Mesodermal cell (in vitro differentiated cells): ENCODE results near the gene ZNF490.
"Not testable (repeated sequence)": the region's sequence is repeated elsewhere in the genome, so short reads cannot be mapped to it uniquely, and the experiment has no call there.

ENCODE experiments used
- H3K27ac ChIP-seq: 2 replicates; pipeline ENCODE4 v1.7.0; 2013; ENCODE audit warnings: mild to moderate bottlenecking, low read depth, low read length, moderate library complexity; ENCODE audit not compliant: severe bottlenecking
- H3K36me3 ChIP-seq: 2 replicates; pipeline ENCODE4 v1.7.1; 2013; ENCODE audit warnings: mild to moderate bottlenecking, low read length, moderate library complexity; ENCODE audit not compliant: control insufficient read depth, insufficient read depth
- H3K4me1 ChIP-seq: one replicate; pipeline ENCODE4 v1.7.1; 2013; ENCODE audit warnings: mild to moderate bottlenecking, low read length; ENCODE audit not compliant: insufficient read depth, control insufficient read depth, poor library complexity, severe bottlenecking
- H3K4me3 ChIP-seq: 2 replicates; pipeline ENCODE4 v1.7.0; 2013; ENCODE audit warnings: low read length, control low read depth, mild to moderate bottlenecking; ENCODE audit not compliant: insufficient read depth, poor library complexity, severe bottlenecking; ENCODE audit errors: extremely low read depth
- H3K9me3 ChIP-seq: 2 replicates; pipeline ENCODE4 v1.7.1; 2013; ENCODE audit warnings: mild to moderate bottlenecking, low read length, moderate library complexity; ENCODE audit not compliant: control insufficient read depth
- WGBS, 2 experiments: methylation state at CpG; one replicate each; pipeline ENCODE4 v1.1.5; 2013; ENCODE audit warnings: missing lambda C conversion rate in 2 of 2; ENCODE audit not compliant: insufficient coverage in 2 of 2; 5-methylcytosine and 5-hydroxymethylcytosine counted together

The ZNF490 gene

GRCh38 chr19:12621253-12622024 lies 10.8 kb upstream of the ZNF490 start:
- H3K4me3 ChIP-seq, H3K27ac ChIP-seq, H3K4me1 ChIP-seq: not testable (repeated sequence)
- Histone ChIP-seq H3K9me3 (peaks cover 14% of the 10 kb centered on the region), H3K36me3 (peaks cover 82% of the 10 kb centered on the region)
- WGBS, 2 experiments = 95 to 97% methylated on average over 7 of the region's 26 CpGs

- Histone ChIP-seq H3K4me3 (no peak overlapping the region), H3K36me3 (peaks cover 77% of the 10 kb centered on the region), H3K9me3 (peaks cover 9% of the 10 kb centered on the region), H3K27ac (no peak overlapping the region), H3K4me1 (no peaks in the 10 kb centered on the region)
- WGBS, 2 experiments = 96 to 100% methylated on average over 1 to 4 of the region's 4 CpGs
Observed at GRCh38 chr19:12617646-12618045, 7.0 kb upstream of the ZNF490 start.

GRCh38 chr19:12611361-12611699 lies 717 bp upstream of the ZNF490 start:
- WGBS, 2 experiments = 0 to 1% methylated on average over 5 to 8 of the region's 10 CpGs
- Histone ChIP-seq H3K27ac (peak overlapping the region; percentile 98), H3K4me3 (peak overlapping the region; percentile 95), H3K36me3 (peaks cover 59% of the 10 kb centered on the region), H3K4me1 (no peaks in the 10 kb centered on the region), H3K9me3 (no peaks in the 10 kb centered on the region)

GRCh38 chr19:12607631-12608030 lies 3.0 kb downstream of the ZNF490 start:
- 100% methylated on average over 2 to 3 of the region's 3 CpGs for WGBS, 2 experiments
- peaks cover 53% of the 10 kb centered on the region for H3K36me3 ChIP-seq
- H3K4me3 ChIP-seq = no peak overlapping the region
- H3K9me3 ChIP-seq = no peaks in the 10 kb centered on the region
- H3K27ac ChIP-seq = no peak overlapping the region
- H3K4me1 ChIP-seq = no peaks in the 10 kb centered on the region

- 100% methylated on average over 1 of the region's 1 CpG; no CpG with 5 or more reads in 1 of the 2 experiments for WGBS, 2 experiments
- no peaks in the 10 kb centered on the region for H3K9me3 ChIP-seq
Observed at GRCh38 chr19:12606796-12607195, 3.8 kb downstream of the ZNF490 start.

GRCh38 chr19:12603714-12604113 lies 6.9 kb downstream of the ZNF490 start:
- H3K27ac ChIP-seq = no peak overlapping the region
- peaks cover 65% of the 10 kb centered on the region for H3K36me3 ChIP-seq
- 100% methylated on average over 1 of the region's 1 CpG for WGBS, 2 experiments
- H3K4me1 ChIP-seq = no peaks in the 10 kb centered on the region
- H3K9me3 ChIP-seq = no peaks in the 10 kb centered on the region
- no peak overlapping the region for H3K4me3 ChIP-seq

More at GRCh38 chr19:12606796-12607195, 3.8 kb downstream of the ZNF490 start:
- no peaks in the 10 kb centered on the region for H3K4me1 ChIP-seq
- no peak overlapping the region for H3K4me3 ChIP-seq
- H3K36me3 ChIP-seq = peaks cover 55% of the 10 kb centered on the region
- H3K27ac ChIP-seq = no peak overlapping the region

GRCh38 chr19:12597594-12597993 lies 13.0 kb downstream of the ZNF490 start:
- WGBS, 2 experiments = 94 to 97% methylated on average over 5 to 8 of the region's 11 CpGs
- no peaks in the 10 kb centered on the region for H3K9me3 ChIP-seq
- H3K36me3 ChIP-seq = peaks cover 34% of the 10 kb centered on the region
- H3K4me1 ChIP-seq = no peaks in the 10 kb centered on the region
- no peak overlapping the region for H3K4me3 ChIP-seq
- no peak overlapping the region for H3K27ac ChIP-seq

- H3K36me3 ChIP-seq = peaks cover 29% of the 10 kb centered on the region
- H3K4me1 ChIP-seq = no peaks in the 10 kb centered on the region
- no peaks in the 10 kb centered on the region for H3K9me3 ChIP-seq
- WGBS, 2 experiments = 69 to 73% methylated on average over 34 to 38 of the region's 38 CpGs
- no peak overlapping the region for H3K27ac ChIP-seq
- H3K4me3 ChIP-seq = no peak overlapping the region
Observed at GRCh38 chr19:12596927-12597548, 13.6 kb downstream of the ZNF490 start.

GRCh38 chr19:12596485-12596884 lies 14.1 kb downstream of the ZNF490 start:
- Histone ChIP-seq H3K4me3 (no peak overlapping the region), H3K4me1 (no peaks in the 10 kb centered on the region), H3K9me3 (no peaks in the 10 kb centered on the region), H3K27ac (no peak overlapping the region), H3K36me3 (peaks cover 24% of the 10 kb centered on the region)
- WGBS, 2 experiments = 70 to 86% methylated on average over 9 to 11 of the region's 11 CpGs

GRCh38 chr19:12581100-12581499 lies 29.5 kb downstream of the ZNF490 start:
- peaks cover 52% of the 10 kb centered on the region for H3K9me3 ChIP-seq

GRCh38 chr19:12580180-12580694 lies 30.4 kb downstream of the ZNF490 start:
- Histone ChIP-seq H3K4me3 (no peak overlapping the region), H3K27ac (peak overlapping the region; percentile 43), H3K36me3 (peaks cover 64% of the 10 kb centered on the region), H3K9me3 (peaks cover 56% of the 10 kb centered on the region), H3K4me1 (no peaks in the 10 kb centered on the region)
- 96% methylated on average over 8 to 11 of the region's 11 CpGs for WGBS, 2 experiments

More at GRCh38 chr19:12581100-12581499, 29.5 kb downstream of the ZNF490 start:
- Histone ChIP-seq H3K4me3 (no peak overlapping the region), H3K27ac (peak overlapping the region; percentile 43), H3K36me3 (peaks cover 64% of the 10 kb centered on the region), H3K4me1 (peaks cover 3% of the 10 kb centered on the region)
- 93 to 100% methylated on average over 2 to 3 of the region's 9 CpGs for WGBS, 2 experiments
